Ascending aorta (tissue), 2 donors: ENCODE data around the gene CDRT4. TPM values are rescaled to one million over a fixed set of nuclear protein-coding genes. Genes with fewer than 3 reads are reported as not detected.

Source experiments
- DNase-seq, 2 donors: peaks; one replicate each; pipeline ENCODE4 v3.0.0-alpha.2; 2019; ENCODE audit warnings: low spot score in 2 of 2
- H3K27ac ChIP-seq, 2 donors: fragments of 200-600 bp; sonication (generic); one replicate each; pipeline ENCODE4 v1.5.1; 2016 to 2017; ENCODE audit warnings: mild to moderate bottlenecking in 1 of 2
- H3K27me3 ChIP-seq: fragments of 200-600 bp; sonication (generic); one replicate; pipeline ENCODE4 v1.5.1; 2017
- H3K36me3 ChIP-seq, 2 donors: fragments of 200-600 bp; sonication (generic); one replicate each; pipeline ENCODE4 v1.5.1; 2016
- H3K4me1 ChIP-seq, 2 donors: fragments of 200-600 bp; sonication (generic); one replicate each; pipeline ENCODE4 v1.5.1; 2016 to 2017; ENCODE audit warnings: mild to moderate bottlenecking in 1 of 2
- H3K4me3 ChIP-seq, 2 donors: fragments of 200-600 bp; sonication (generic); one replicate each; pipeline ENCODE4 v1.5.1; 2016 to 2017; ENCODE audit warnings: mild to moderate bottlenecking in 1 of 2
- H3K9me3 ChIP-seq, 2 donors: fragments of 200-600 bp; sonication (generic); one replicate each; pipeline ENCODE4 v1.5.1; 2016
- intact Hi-C: fragments of 100-400 bp; cut with DNase I; formaldehyde crosslinking; loops from one replicate; pipeline ENCODE4 v1.15.1; 2023
- total RNA-seq: library from RNA; depleted of rRNA; stranded (reverse); fragments of >200 nt; gene quantifications from one replicate; pipeline ENCODE4 v1.1.0, GENCODE V29; 2016
- TF ChIP-seq, protein P1 (sequence below), 3 experiments: fragments of 200-600 bp in 2 of 3; fragments of 450-650 bp in 1 of 3; sonication (generic) in 2 of 3; IDR thresholded peaks; one replicate each; pipeline ENCODE4 v1.5.1; 2016 to 2019; ENCODE audit warnings: antibody characterized with exemption in 3 of 3, mild to moderate bottlenecking in 1 of 3, moderate library complexity in 1 of 3

CDRT4 gene
- total RNA-seq, 1 donor from 2014 or later, result 3.7 TPM

GRCh38 chr17:15492791-15493692 is 25.6 kb upstream of the CDRT4 start:
- DNase-seq, result no peak
- intact Hi-C loops, result no loop called here
- Histone ChIP-seq H3K4me1 (no peaks in the 10 kb centered on the region), H3K4me3 (no peak overlapping the region), H3K36me3 (no peaks in the 10 kb centered on the region), H3K9me3 (no peaks in the 10 kb centered on the region), H3K27ac (no peak overlapping the region), H3K27me3 (no peaks in the 10 kb centered on the region)
- TF ChIP-seq, protein P1, sequence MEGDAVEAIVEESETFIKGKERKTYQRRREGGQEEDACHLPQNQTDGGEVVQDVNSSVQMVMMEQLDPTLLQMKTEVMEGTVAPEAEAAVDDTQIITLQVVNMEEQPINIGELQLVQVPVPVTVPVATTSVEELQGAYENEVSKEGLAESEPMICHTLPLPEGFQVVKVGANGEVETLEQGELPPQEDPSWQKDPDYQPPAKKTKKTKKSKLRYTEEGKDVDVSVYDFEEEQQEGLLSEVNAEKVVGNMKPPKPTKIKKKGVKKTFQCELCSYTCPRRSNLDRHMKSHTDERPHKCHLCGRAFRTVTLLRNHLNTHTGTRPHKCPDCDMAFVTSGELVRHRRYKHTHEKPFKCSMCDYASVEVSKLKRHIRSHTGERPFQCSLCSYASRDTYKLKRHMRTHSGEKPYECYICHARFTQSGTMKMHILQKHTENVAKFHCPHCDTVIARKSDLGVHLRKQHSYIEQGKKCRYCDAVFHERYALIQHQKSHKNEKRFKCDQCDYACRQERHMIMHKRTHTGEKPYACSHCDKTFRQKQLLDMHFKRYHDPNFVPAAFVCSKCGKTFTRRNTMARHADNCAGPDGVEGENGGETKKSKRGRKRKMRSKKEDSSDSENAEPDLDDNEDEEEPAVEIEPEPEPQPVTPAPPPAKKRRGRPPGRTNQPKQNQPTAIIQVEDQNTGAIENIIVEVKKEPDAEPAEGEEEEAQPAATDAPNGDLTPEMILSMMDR (IDR thresholded peaks at IDR 0.05), result no peak

- Histone ChIP-seq H3K4me1 (no peaks in the 10 kb centered on the region), H3K9me3 (no peaks in the 10 kb centered on the region), H3K36me3 (no peaks in the 10 kb centered on the region), H3K27me3 (no peaks in the 10 kb centered on the region), H3K4me3 (no peak overlapping the region), H3K27ac (peak overlapping the region in 1 of 2 donors; percentile 29)
- no peak for DNase-seq
- TF ChIP-seq, protein P1 (IDR thresholded peaks at IDR 0.05), result no peak
- intact Hi-C loops, result no loop called here
Observed at GRCh38 chr17:15492186-15492585, 24.8 kb upstream of the CDRT4 start.

DNA sequence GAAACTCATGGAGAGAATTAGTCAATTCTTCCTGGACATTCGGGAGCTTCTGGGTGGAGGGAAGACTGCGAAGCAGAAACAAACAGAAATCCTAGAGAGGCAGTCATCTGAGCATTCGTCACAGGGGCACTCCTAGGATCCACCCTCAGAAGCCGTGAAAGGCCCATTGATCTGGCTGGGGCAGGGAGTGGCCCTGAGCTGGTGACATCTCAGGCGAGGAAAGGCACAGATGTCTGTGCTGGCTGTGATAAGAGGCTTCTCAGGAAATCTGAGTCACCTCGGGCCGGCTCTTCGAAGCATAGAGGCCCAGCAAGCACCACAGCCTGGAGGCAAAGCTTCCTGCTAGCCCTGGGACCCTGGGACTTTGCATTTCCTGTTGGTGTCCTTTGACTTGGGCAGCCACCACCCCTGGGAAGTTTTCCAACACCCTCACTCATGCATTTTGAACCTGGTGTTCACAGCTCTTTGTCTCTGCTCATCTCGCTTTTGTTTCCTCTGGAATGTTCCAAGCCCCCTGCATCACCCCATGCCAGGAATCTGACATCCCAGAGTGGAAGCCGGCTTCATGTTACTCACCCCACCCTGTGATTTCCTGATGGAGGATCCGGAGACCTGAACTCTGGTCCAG is 23.3 kb upstream of the CDRT4 start:
- intact Hi-C loops, result no loop called here
- TF ChIP-seq, protein P1 (IDR thresholded peaks at IDR 0.05), result no peak
- no peaks in the 10 kb centered on the region for H3K36me3 ChIP-seq
- no peak overlapping the region for H3K4me3 ChIP-seq
- no peaks in the 10 kb centered on the region for H3K27me3 ChIP-seq
- H3K27ac ChIP-seq, result peak overlapping the region; percentile 28 to 31
- peak in 1 of 2 donors; percentile 85 for DNase-seq
- no peaks in the 10 kb centered on the region for H3K9me3 ChIP-seq
- H3K4me1 ChIP-seq, result no peaks in the 10 kb centered on the region

- Histone ChIP-seq H3K36me3 (no peaks in the 10 kb centered on the region), H3K9me3 (no peaks in the 10 kb centered on the region), H3K4me1 (no peaks in the 10 kb centered on the region), H3K4me3 (no peak overlapping the region), H3K27ac (no peak overlapping the region), H3K27me3 (no peaks in the 10 kb centered on the region)
- DNase-seq, result no peak
- TF ChIP-seq, protein P1 (IDR thresholded peaks at IDR 0.05), result no peak
- intact Hi-C loops, result no loop called here
Observed at GRCh38 chr17:15488557-15488956, 21.1 kb upstream of the CDRT4 start.

GRCh38 chr17:15485045-15485444 is 17.6 kb upstream of the CDRT4 start:
- Histone ChIP-seq H3K27ac (no peak overlapping the region), H3K4me1 (no peaks in the 10 kb centered on the region), H3K4me3 (no peak overlapping the region), H3K9me3 (no peaks in the 10 kb centered on the region), H3K27me3 (no peaks in the 10 kb centered on the region), H3K36me3 (peaks cover 0 to 2% of the 10 kb centered on the region in 2 donors)
- DNase-seq, result no peak
- TF ChIP-seq, protein P1 (IDR thresholded peaks at IDR 0.05), result no peak
- intact Hi-C loops, result no loop called here
